GM19395 (cell line): ENCODE results near the gene DYNC2I2.

Experiments
- ATAC-seq: cut with Tn5 transposase; IDR thresholded peaks from one replicate; pipeline ENCODE4 v1.9.1; 2021; ENCODE audit warnings: mild to moderate bottlenecking, moderate library complexity; ENCODE audit not compliant: unreplicated experiment

Gene DYNC2I2

DNA sequence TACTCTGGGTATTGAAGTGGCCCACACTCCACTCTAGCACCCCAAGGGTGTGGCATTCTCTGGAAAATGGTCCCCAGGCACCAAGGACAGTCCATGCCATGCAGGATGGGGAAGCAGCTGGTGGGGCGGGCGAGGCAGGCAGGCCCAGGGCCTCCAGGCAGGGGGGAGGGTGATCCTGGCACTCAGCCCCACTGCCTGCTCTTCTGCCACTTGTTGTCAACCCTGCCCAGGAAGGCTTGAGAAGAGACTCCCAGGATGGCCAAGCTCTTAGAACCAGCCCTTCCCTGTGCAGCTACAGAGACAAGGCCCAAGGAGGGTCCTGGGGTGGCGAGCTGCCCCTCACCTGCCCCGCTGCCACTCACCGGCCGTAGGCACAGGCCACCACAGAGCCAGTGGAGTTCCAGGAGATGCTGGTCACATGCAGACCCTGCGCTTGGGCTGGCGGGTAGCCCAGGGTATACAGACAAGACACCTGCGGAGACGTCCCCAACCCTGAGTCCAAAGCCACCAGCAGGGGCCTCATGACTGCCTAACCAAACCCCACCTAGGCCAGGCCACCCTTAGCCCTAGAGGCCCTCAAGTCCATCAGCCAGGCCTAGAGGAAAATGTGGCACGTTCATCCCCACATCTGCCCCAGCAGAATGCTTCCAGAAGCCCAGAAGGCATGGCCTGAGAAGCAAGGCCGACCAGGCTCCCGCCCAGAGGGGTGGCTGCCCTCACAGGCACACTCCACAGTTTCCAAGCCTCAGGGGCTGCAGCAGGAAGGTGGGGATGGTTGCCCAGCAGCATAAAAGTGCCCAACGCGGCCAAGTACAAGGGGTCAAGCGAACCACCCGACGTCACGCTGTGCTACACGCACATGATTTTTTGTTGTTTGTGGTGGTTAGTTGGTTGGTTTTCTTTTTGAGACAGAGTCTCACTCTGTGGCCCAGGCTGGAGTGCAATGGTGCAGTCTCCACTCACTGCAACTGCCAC, 19.8 kb downstream of the DYNC2I2 start:
- ATAC-seq, result no peak

DNA sequence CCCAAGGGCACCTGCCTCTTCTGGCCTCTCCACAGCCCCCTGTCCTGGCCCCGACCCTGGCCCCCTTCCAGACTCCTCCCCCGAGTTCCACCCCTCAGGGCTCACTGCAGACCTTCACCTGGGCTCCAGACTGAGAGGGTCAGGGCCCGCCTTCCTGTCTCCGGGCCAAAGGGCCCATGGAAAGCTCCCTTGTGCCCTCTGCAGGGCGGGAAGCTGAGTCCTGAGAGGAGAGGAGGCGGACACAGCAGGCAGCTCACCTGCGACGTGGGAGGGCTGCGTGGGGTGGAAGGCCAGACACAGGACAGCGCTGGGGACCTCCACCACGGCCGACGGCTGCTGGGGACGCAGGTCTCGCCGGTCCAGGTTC, 20.6 kb downstream of the DYNC2I2 start:
- no peak for ATAC-seq

DNA sequence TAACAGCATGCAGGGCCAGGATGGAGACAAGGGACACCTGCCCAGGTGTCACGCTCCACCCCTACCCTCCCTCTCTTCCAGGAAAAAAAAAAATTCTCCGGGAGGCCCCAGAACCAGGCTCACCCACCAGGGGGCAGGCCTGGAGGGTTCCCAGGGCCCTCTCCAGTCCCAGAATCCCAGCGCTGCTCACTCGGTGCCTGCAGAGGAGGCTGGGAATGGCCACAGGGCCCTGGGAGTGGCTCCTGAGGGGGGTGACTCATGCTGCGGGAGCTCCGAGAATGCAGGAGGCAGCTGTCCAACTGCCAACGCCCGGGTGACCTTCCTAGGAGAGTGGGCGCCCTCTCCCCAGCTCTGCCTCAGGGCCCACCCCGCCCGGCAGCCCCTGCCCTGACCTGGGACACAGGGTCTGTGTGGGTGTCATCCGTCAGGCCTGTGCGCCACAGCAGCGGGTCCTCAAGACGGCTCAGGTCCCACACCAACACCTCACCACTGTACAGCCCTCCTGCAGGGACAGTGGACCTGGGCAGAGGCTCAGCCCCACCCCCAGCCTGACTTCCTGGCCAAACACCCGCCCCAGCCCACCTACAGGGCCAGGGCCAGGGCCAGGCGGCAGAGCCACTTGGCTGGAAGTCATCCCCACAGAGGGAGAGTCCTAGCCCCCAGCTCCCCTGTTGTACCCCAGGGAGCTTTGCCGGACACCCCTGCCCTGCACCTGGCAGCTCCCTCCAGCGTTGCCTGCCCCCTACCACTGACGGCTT, 21.2 kb downstream of the DYNC2I2 start:
- no peak for ATAC-seq

DNA sequence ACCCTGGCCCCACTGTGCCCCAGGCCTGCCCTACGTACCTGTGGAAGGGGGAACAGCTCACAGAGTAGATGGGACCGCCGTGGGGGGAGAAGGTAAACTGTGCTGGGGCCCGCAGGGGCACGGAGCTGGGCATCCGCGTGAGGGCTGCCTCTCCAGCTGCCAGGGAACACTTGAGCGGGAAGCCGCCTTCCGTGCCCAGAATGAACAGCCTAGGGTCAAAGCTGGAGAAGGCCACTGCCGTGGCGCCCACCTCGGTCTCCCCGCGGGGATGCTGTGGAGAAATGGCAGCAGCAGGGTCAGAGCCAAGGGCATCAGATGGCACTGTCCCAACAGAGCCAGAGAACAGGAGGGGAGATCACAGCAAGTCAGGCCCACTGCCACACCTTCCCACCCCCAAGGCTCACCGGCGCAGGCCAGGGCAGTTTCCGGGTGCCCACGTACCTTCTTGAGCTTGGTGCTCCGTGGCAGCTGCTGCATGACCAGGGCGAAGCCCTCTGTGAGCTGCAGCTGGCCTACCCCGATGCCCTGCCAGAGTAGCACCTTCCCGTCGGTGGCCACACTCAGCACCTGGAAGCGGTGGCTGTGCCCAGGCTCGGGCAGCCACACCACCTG, 21.9 kb downstream of the DYNC2I2 start:
- no peak for ATAC-seq

DNA sequence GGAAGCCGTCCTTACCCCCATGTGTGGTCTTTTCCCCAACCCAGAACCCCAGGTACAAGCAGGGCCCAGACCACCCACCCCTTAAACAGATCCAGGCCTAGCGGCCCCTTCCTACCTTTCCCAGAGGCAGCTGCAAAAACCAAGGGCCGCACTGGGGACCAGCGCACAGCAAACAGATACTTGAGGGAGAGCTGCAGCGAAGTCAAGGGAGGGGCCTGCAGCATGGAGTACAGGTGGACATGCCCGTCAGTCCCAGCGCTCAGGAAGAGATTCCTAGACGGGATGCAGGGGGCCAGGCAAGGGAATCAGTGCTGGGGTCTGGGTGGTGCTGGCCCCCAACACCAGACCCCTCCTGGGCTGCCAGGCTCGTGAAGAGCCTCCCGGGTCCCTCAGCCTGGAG, 22.5 kb downstream of the DYNC2I2 start:
- ATAC-seq, result no peak

DNA sequence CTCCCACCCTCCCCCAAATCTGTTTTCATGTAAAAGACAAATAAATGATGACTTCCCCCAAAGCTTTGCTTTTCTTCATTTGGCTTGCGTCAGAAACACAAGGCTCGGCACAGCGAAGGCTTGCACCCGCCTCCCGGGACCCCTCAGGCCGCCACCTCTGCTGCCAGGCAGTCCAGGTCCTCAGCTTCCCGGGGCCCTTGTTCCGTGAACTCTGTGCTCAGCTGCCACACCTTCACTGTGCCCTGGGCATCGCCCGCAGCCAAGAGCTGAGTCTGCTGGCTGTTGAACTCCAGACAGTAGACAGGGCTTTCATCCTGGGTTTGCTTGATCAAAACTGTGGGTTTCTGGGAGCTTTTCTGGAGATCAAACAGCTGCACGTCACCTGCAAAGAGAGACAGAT, 23.0 kb downstream of the DYNC2I2 start:
- no peak for ATAC-seq

DNA sequence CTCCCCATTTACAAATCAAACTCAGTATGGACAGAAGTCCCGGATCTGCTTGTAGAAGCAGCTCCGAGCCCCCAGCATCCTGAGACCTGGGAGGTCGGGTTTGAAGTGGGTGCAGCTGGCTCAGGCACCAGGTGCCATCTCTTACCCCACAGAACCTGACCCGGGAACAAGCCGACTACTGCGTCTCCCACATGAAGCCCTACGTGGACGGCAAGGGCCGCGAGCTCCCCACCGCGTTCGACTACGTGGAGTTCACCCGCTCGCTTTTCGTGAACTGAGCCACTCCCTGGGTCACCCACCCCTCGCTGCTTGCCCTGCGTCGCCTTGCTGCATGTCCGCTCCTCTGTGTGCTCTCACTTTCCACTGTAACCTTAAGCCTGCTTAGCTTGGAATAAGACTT, 23.6 kb downstream of the DYNC2I2 start:
- ATAC-seq, result no peak

DNA sequence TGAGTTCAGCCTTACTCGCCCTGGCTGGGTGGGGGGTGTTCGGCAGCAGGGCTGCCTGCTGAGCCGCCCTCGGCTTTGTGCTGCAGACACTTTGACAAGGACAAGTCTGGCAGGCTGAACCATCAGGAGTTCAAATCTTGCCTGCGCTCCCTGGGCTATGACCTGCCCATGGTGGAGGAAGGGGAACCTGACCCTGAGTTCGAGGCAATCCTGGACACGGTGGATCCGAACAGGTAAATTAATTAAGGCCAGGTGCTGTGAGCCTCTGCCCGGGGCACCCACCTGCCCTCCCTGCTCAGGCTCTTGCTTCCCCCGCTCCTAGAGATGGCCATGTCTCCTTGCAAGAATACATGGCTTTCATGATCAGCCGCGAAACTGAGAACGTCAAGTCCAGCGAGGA, 24.2 kb downstream of the DYNC2I2 start:
- no peak for ATAC-seq

DNA sequence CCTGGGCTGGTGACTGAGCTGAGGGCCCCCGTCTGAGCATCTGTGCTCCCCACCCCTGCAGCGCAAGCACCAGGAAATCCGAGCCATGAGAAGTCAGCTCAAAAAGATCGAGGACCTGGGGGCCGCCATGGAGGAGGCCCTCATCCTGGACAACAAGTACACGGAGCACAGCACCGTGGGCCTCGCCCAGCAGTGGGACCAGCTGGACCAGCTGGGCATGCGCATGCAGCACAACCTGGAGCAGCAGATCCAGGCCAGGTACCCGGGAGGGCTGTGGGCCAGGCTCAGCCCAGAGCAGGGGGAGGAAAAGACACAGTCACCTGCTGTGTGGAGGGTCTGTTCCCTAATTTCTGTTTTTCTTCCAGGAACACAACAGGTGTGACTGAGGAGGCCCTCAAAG, 24.6 kb downstream of the DYNC2I2 start:
- no peak for ATAC-seq

DNA sequence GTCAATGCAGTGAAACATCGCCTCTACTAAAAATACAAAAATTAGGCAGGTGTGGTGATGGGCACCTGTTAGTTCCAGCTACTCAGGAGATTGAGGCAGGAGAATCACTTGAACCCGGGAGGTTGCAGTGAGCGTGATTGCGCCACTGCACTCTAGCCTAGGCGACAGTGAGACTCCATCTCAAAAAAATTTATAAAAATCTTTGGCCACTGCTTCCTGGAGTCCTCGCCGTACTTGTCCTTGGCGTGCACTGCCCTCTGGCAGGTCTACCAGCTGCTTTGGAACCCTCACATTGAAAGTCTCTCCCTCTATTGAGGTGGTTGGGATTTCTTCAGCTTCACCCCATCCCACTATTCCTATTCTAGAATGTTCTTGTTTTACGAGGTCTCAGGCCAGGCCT, 25.0 kb downstream of the DYNC2I2 start:
- ATAC-seq, result no peak

DNA sequence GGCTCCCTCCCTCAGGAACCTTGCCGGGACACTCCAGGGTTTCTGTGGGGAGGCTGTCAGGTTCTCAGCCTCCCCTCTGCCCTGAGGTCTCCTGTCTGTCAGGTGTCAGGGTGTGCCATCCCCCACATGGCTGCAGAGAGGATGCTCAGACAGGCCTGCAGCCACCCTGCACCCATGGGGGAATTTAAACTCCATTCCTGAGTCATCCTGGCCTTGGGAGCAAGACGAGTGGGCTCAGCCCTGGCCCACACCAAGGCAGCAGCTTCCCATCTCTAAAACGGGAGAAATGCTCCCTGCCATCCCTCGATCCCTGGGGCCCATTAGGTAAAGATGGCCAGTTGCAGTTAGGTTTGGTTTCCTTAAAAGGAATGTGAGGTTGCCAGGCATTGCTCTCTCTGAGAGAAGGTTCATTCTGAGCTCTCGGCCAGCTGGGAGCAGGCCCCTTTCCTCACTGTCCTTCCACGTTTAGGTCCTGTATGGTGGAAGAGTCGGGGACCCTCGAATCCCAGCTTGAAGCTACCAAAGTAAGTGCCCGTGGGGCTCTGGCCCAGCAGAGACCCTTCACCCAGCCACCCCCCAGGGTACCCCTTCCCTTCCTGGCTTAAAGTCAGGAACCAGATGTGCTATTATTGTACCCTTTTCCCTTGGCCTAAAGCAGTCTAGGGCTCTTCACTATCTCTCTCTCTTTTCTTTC, 26.6 kb downstream of the DYNC2I2 start:
- no peak for ATAC-seq

DNA sequence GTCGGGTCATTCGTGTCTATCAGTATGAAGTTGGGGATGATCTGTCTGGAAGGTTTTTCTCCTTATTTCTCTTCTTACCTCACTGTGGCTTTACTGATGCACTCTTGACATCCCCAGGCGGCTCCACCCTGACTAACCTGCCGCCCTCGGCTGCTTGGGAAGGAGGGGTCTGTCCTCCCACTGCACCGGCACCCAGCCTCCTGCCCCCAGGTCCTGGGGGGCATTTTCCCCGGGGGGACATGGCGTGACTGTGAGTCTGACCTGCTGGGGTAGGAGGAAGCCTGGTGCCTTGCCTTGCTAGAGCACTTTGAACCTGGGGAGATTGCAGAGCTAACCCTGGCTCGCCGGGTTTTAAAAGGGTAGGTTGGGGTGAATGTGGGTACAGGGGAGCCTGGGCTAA, 27.5 kb downstream of the DYNC2I2 start:
- ATAC-seq, result no peak

DNA sequence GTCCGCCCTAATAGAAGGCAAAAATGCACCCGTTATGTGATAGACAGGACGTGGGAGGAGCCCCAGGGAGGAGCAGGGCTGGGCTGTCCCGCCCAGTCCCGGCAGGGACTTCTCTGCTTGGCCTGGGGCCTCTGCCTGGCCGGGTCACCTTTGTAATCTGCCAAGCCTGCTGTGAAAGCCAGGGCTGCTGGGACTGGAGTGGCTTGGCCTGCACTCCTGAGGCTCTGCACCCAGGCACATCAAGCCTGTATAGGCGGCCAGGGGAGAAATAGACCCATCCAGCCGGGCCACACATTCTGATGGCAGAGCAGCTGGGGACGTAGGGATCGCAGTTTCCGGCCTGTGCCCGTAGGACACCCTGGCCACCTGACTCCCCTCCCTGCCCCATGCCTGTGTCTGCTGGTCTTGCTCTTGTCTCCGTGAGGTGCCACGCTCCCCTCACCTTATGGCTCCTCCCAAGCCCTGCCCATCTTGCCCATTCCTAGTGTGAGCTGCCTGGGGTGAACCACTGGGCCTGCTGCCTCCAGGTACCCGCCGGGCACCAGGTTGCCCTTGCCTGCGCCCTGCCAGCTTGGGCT, 28.1 kb downstream of the DYNC2I2 start:
- no peak for ATAC-seq

DNA sequence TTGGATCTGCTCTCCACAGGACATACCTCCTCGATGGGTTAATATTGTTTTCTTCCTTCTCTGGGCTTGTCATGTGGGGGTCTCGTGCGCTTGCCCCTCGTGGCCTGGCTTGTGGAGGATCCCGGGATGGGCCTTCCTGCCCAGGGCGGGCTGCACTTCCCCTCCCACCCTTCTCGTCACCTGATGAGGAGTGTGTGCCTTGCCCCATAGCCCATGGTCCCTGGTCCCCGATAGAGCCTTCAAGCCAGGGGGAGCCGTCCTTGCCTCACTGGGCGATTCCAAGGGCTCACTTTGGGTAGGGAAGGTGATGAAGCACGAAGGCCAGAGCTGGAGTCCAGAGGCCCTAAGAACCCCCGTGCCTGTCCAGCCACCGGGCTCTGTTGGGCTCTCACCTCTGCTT, 28.7 kb downstream of the DYNC2I2 start:
- no peak for ATAC-seq

DNA sequence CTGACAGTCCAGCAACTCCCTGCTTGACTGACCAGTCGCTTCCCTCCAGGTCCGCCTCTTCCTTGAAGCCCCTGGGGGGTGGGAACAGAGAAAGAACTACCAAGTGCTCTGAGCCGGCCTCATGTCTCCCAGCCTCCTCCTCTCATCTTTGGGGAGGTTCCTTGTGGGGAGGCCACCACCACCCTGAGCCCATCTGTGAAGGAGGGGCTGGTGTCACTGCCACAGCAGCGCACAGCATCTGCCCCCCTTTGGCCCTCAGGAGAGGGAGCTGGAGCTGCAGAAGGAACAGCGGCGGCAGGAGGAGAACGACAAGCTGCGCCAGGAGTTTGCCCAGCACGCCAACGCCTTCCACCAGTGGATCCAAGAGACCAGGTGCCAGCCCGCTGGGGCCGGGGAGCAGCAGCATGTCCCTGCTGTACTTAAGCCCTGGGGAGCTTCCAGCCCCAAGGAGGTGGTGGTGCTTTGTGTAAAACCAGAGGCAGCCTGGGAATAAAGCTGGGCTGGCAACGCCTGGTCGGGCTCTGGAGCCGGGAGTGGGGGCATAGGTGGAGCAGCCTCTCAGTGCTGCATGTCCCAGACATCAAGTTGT, 29.4 kb downstream of the DYNC2I2 start:
- ATAC-seq, result no peak

DNA sequence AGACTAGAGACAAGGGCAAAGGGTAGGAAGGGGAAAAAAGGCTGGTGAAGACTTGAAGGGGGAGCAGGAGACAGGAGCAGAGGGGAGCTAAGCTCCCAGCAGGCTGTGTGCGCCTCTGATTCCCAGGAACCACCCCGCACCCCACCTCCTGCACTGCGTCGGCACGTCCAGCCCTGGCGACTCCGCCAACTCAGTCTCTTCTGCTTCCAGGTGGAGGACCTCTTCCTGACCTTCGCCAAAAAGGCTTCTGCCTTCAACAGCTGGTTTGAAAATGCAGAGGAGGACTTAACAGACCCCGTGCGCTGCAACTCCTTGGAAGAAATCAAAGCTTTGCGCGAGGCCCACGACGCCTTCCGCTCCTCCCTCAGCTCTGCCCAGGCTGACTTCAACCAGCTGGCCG, 30.5 kb downstream of the DYNC2I2 start:
- no peak for ATAC-seq

DNA sequence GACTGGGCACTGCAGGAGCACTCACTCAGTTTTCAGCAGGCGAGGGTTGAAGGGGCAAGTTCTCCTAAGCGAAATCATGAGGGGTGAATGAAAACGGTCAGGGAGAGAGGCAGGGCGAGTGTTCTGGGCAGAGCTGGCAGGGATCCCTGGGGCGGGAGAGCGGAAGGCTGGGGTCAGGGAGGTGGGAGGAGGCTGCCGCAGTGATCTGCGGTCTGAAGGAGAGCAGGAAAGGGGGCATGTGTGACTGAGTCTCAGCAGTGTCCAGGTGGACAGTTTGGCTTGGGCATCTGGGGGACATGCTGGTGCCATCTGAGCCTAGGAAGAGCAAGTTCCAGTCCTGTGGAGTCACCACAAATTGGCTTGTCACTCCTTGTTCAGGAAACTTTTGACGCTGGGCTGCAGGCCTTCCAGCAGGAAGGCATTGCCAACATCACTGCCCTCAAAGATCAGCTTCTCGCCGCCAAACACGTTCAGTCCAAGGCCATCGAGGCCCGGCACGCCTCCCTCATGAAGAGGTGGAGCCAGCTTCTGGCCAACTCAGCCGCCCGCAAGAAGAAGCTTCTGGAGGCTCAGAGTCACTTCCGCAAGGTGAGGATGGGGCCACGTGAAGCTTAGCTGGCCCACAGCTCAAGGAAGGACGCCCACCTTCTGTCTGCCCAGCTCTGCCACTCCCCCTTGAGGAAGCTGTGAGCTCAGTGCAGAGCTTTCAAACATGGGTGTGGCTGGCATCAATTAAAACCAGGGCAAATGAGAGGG, 31.1 kb downstream of the DYNC2I2 start:
- no peak for ATAC-seq

DNA sequence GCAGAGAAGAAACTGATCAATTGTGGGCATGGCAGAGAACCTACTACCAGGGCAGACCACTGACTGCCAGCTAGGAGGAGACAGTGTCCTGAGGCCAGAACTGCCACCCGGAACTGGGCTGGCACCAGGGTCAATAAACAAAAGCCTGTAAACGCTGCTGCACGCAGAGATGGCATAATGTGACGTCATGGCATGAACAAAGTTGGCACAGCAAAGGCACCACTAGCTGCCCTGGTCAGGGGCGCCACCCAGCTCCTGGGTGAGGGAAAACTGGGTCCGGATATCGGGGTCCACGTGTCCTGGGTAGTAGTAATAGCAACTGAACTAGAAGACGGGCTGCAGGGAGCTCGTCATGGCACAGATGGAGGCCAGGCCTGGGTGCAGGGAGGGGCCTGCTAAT, 32.1 kb downstream of the DYNC2I2 start:
- ATAC-seq, result no peak

DNA sequence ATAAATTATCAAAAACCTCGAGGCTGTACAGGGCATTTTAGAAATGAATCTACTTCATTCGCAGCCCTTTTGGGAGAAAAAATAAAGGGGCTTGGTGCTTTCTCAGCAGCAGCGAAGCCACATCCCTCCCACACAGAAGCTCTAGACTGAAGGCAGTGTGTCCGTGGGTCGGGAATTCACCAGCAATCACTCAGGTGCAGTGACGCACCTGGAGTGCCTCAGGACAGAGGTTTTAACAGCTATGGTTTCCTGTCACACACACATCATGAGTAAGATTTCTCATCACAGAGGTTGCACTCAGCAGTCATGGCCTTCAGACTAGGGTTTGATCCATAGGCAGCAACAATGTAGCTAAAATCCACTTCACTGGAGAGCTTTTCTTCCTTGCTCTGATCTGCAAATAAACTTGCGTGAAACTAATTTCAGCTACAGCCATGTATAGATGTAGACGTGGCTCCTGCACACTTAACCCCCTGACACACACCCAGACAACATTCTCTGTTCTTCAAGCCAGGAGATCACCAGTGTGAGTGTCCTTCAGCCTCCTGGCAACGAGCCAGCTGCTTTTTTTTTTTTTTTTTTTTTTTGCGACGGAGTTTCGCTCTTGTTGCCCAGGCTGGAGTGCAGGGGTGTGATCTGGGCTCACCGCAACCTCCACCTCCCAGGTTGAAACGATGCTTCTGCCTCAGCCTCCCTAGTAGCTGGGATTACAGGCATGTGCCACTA, 34.8 kb downstream of the DYNC2I2 start:
- no peak for ATAC-seq
